H54 (cell line): Measurements from ENCODE around the gene CBX4.

Experiments used
- DNase-seq: peaks from one replicate; pipeline ENCODE4 v3.0.0; 2011; ENCODE audit warnings: low spot score, mixed read lengths; ENCODE audit not compliant: insufficient read length
- FAIRE-seq: peaks from 3 replicates; lab custom pipeline; 2011; peaks lifted over from hg19 to GRCh38; lab: Jason Lieb, UNC
- POLR2A ChIP-seq: IDR thresholded peaks from 2 replicates; pipeline ENCODE4 v1.6.1; 2011; ENCODE audit warnings: low read depth, mild to moderate bottlenecking, low read length

CBX4 gene

DNA sequence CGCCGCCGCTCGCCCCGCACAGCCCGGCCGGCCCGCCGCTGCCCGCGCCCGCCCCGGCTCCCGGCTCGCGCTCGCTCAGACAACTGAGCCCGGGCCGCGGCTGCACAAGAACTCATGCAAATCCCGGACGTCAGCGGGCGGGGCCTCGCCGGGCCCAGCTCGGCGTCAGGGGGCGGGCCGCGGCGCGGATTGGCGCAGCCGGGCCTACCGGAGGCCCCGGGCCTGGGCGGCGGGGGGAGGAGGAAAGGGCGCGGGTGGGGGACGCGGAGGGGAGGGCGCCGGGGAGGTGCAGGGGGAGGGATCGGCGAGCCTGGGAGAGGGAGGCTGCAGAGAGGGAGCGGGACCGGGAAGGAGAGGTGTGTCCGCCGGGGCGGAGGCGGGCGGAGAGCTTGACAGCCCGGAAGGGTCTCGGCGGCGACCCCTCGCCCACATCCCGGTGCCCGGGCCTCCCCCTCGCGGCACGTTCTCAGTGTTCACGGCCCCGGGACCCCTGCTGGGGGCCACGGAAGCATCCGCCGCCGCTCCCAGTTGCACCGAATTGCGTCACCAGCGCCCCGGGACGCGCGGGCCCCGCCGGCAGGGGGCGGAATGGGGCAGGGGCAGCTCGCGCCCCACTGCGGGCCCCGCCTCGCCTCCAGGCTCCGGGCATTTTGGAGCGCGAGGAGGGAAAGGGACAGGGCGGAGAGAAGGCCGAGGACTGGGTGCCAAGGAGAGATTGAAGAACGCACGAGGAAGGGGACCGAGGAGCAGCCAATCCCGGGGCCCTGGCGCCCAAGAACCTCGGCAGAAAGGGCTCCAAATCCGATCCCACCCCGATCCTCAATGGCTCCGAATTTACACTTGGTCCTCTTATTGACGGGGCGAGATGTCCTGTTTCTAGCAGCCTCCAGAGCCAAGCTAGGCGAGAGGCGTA is at the start of gene CBX4:
TSS of gene CBX4 (minus strand) at position 85 of the 913 bp plus-strand sequence. CDS start 189 bp downstream, outside the sequence.
- no peak for FAIRE-seq

DNA sequence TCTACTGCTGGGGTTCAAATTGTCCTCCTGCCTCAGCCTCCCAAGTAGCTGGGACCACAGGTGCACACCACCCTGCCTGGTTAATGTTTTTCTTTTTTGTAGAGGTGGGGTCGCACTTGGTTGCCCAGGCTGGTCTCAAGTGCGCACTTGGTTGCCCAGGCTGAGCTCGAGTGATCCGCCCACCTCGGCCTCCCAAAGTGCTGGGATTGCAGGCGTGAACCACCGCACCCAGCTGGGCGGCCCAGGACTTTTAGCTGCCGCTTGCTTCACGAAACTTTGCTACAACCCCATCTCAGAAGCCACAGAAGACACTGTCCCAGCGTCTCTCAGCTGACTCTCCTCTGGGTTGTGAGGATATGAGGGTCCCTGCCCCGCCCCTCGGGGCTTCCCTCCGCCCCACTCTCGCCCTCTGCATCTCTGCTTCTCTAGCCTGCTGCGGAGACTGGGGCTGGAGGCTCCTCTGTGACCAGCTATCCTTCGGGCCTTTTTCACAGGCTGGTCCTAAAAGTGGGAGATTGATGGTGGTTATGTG is 48.8 kb upstream of the CBX4 start:
- FAIRE-seq (no peak), DNase-seq (no peak)
- TF ChIP-seq POLR2A, result no peak

More for the DNA sequence above, at the start of gene CBX4:
- DNase-seq, result peak; percentile 96
- peak; percentile 79 for TF ChIP-seq POLR2A

DNA sequence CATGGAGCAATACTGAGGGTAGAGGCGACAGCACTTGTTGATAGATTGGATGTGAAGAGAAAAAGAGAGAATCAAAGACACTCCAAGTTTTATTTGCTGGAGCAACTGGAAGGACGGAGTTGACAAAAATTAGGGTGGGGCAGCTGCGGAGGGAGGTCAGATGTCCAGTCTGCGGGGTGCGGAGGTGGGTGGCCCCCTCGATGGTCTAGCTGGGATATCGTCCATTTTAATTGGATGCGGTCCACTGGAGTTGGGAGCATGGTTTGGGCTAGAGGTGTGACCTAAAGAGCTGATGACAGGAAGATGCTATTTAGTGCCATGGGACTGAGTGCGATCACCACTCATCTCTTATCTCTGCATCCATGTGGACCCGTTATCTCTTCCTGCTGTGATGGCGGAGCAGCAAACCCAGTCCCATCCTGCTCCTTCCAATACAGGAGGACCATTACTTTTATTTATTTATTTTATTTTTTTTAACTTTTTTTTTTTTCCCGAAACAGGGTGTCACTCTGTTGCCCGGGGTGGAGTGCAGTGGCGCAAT is 48.3 kb upstream of the CBX4 start:
- DNase-seq, result no peak
- no peak for TF ChIP-seq POLR2A
- no peak for FAIRE-seq

DNA sequence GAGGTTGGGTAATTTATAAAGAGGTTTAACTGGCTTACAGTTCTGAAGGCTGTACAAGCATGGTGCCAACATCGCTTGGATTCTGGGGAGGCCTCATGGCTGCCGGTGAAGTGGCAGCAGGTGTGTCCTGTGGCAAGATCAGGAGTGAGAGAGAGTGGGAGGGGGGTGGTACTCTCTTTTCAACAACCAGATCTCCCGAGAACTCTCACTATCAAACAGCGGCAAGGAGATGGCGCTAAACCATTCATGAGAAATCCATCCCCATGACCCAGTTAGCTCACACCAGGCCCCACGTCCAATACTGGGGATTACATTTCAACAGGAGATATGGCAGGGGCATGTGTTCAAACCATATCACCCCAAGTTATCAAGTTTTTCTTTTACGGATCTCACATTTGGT is 44.0 kb upstream of the CBX4 start:
- no peak for FAIRE-seq
- no peak for DNase-seq
- TF ChIP-seq POLR2A, result no peak

DNA sequence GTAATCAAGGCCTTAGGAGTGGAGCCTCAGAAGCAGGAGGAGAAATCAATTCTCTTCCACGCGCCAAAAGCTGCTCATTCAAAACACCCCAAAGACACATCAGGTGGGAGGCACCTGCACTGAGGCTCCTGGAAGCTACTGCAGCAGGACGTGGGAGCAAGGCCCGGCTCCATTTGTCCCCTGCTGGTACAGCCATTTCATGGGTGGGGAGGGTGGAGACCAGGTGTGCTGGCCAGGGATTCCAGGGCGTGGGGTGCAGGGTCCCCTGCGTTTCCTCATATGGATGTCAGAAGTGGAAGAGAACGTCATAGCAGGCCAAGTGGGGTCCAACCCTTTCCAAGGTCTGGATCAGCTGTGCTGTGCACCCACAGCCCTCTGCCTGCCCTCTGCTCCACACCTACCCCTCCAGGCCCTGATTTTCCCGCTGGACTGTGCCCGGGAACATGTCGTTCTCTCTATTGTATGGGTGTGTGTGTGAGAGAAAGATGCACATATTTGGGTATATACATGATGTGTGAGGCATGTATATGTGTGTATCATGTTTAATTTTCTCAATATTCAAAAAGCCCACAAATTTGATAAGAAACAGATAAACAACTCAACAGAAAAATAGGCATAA is 39.2 kb upstream of the CBX4 start:
- FAIRE-seq (no peak), DNase-seq (no peak)
- TF ChIP-seq POLR2A, result no peak

DNA sequence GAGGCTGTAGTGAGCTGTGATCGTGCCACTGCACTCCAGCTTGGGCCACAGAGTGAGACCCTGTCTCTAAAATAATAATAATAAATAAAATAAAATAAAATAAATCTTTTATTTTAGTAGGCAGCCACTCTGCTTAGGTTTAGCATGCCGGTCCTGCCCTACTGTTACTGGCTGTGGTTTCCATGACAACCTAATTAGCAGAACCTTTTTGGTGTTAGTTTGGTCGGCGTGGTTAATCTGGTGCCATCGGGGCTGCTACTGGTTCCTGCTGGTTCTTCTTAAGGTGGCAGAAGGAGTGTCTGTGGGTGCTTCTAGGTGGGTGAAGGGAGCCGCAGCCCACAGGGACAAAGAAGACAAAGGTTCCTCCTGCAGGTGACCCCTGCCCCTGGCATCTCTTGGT is 37.8 kb upstream of the CBX4 start:
- no peak for DNase-seq
- TF ChIP-seq POLR2A, result no peak
- no peak for FAIRE-seq

DNA sequence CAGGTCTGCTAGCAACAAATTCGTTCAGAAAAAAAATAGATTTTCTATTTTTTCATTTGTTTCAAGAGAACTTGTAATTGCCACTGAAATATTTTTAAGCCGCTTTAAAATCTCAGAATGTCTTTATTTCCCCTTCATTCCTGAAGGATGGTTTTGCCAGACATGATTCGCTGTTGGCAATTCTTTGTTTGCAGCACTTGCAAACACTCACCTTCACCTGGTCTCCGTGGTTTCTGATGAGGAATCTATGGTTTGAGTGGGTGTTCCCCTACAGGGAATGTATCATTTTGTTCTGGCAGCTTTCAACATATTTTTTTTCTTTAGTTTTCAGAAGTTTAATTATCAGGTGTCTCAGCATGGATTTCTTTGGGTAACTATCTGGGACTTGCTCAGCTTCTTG is 36.3 kb upstream of the CBX4 start:
- DNase-seq (no peak), FAIRE-seq (no peak)
- TF ChIP-seq POLR2A, result no peak

DNA sequence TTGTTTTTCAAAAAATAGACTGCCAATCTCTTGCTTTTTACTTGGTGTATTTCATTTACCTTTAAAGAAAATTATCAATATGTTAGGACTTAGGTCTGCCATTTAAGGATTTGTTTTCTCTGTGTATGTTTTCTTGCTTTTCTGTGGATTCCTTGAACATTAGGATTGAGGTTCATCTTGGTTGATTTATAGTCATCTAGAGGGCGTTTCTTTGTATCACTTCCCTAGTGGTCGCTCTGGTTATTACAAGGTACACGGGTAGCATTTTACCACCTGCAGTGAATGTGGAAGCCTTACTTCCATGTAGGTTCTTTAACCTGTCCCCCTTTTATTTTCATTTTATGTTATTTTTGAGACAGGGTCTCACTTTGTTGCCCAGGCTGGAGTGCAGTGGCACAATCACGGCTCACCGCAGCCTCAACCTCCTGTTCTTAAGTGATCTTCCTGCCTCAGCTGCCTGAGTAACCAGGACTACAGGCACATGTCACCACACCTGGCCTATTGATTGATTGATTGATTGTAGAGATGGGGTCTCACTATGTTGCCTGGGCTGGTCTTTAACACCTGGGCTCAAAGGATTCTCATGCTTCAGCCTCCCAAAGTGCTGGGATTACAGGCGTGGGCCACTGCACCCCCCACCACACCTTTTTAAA is 35.2 kb upstream of the CBX4 start:
- FAIRE-seq (no peak), DNase-seq (peak; percentile 53)
- TF ChIP-seq POLR2A, result no peak

DNA sequence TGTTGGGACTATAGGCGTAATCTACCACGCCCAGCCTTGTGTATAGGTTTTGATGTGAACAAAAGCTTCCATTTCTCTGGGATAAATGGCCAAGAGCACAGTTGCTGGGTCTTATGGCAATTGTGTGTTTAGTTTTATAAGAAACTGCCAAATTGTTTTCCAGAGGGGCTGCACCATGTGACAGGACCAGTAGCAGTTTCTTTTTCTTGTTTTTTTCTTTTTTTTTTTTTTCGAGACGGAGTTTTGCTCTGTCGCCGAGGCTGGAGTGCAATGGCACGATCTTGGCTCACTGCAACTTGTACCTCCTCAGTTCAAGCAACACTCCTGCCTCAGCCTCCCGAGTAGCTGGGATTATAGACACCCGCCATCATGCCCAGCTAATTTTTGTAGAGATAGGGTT is 34.3 kb upstream of the CBX4 start:
- no peak for FAIRE-seq
- no peak for TF ChIP-seq POLR2A

DNA sequence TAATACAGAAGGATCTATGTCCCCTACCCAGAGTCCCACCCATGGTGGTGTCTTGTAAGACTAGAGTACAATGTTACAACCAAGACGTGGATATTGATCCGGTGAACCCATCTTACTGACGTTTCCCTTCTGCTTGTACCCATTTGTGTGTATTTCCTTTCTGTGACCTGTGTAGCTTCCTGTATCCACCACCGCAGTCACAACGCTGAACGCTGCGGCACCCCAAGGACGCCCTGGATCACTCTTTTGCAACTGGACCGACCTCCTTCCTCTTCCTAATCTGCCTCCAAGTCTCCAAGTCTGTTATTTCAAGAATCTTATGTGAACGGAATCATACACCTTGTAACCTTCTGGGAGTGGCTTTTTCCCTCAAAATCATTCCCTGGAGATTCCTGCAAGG is 33.5 kb upstream of the CBX4 start:
- DNase-seq (no peak), FAIRE-seq (no peak)
- no peak for TF ChIP-seq POLR2A

More for the DNA sequence above, 34.3 kb upstream of the CBX4 start:
- no peak for DNase-seq

DNA sequence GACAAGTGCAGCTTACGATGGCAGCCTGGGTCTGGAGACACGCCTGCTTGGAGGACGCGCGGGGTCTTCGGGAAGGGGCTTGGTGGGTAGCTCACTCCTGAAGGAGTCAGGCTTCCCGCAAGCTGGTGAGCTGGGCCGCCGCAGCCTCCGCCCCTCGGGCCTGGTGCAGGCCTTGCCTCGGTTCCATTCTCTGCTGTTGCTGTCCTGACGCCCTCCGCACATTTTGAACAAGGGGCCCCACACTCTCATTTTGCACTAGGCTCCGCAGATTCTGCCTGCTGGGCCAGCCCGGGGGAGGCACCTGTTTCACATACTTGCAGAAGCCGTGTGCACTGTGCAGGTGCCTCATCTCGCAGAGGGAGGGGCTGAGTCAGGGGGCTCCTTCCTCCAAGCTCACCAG is 31.9 kb upstream of the CBX4 start:
- no peak for TF ChIP-seq POLR2A
- FAIRE-seq, result no peak
- no peak for DNase-seq

DNA sequence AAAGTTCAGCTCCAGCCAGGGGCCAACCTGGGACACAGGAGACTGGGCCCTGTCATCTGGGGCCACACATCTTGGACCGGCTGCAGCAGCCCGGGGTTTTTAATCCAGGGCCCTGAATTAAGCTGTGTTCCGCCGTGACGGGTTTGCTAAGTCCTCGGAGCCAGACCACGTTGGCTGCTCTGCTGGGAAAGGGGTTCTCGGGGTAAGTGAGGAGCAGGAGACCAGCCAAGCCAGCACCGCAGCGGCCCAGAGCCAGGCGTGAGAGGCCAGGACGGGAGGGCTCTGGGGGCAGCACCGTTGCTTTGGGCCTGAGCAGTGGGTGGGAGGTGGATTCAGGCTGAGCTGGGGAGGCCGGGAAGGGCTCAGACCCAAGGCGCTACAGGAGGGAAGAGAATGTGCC is 31.3 kb upstream of the CBX4 start:
- TF ChIP-seq POLR2A, result no peak
- FAIRE-seq (no peak), DNase-seq (no peak)

DNA sequence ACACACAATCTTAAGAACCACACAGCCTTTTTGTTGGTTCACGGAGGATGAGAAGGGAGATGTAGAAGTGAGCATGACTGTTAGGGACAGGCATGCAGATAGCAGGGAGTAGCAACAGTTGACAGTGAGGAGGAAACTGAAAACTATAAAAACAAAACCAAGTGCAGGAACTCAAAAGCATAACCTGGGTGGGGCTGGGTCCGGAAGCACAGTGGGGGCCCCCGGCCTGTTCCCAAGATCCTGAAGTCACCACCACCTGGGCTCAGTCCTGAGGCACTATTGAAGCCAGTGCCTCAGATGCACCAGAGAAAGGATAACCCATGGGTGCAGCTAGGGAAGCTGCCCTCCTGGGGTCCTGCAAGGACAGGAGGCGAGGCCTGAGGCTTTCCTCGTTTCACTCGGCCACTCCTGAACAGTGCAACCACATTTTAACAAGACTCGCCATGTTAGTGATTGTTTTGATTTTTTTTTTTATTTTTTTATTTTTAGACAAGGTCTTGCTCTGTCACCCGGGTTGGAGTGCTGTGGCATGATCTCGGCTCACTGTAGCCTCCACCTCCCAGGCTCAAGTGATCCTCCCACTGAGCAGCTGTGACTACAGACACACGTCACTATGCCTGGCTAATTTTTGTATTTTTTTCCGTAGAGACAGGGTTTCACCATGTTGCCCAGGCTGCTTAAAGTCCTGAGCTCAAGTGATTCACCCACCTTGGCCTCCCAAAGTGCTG is 27.7 kb upstream of the CBX4 start:
- FAIRE-seq (no peak), DNase-seq (no peak)
- TF ChIP-seq POLR2A, result no peak
